Stimulated activated CD4-positive, alpha-beta T cell treated with anti-CD3 and anti-CD28 coated beads, Interleukin-1b, Interleukin-23, amount 100 ng/mL, for 1 hour (primary cell): Measurements from ENCODE around the gene DDX23.

Source experiments
- DNase-seq, 2 donors: peaks; one replicate each; pipeline ENCODE4 v3.0.0-alpha.2; 2020; ENCODE audit warnings: low read depth in 2 of 2

DDX23 gene

GRCh38 chr12:48823281-48823680, 28.7 kb downstream of the DDX23 start:
- no peak for DNase-seq

- DNase-seq = no peak
Observed at GRCh38 chr12:48822711-48823110, 29.3 kb downstream of the DDX23 start.

GRCh38 chr12:48822139-48822538, 29.8 kb downstream of the DDX23 start:
- no peak for DNase-seq

- DNase-seq = no peak
Observed at GRCh38 chr12:48819986-48820725, 31.8 kb downstream of the DDX23 start.

- DNase-seq = no peak
Observed at GRCh38 chr12:48818831-48819590, 33.0 kb downstream of the DDX23 start.

GRCh38 chr12:48817873-48818830, 33.8 kb downstream of the DDX23 start, which contains the start of gene CACNB3:
CACNB3 (plus strand) TSS chr12:48818496; CDS start chr12:48818930, 434 bp downstream.
- DNase-seq = peak; percentile 37 to 73

- DNase-seq = no peak
Observed at GRCh38 chr12:48816143-48816854, 35.7 kb downstream of the DDX23 start.

GRCh38 chr12:48815126-48816110, 36.5 kb downstream of the DDX23 start:
- DNase-seq = no peak

GRCh38 chr12:48814262-48815125, 37.5 kb downstream of the DDX23 start:
- peak; percentile 39 to 67 for DNase-seq

- no peak for DNase-seq
Observed at GRCh38 chr12:48813465-48814261, 38.3 kb downstream of the DDX23 start.

- DNase-seq = no peak
Observed at GRCh38 chr12:48812389-48812788, 39.6 kb downstream of the DDX23 start.

- no peak for DNase-seq
Observed at GRCh38 chr12:48811437-48812090, 40.4 kb downstream of the DDX23 start.

- no peak for DNase-seq
Observed at GRCh38 chr12:48810903-48811431, 41.0 kb downstream of the DDX23 start.

GRCh38 chr12:48807981-48808380, 44.0 kb downstream of the DDX23 start:
- DNase-seq = no peak

GRCh38 chr12:48803675-48804074, 48.3 kb downstream of the DDX23 start:
- no peak for DNase-seq

GRCh38 chr12:48800971-48801370, 51.0 kb downstream of the DDX23 start:
- DNase-seq = no peak

GRCh38 chr12:48800457-48800856, 51.5 kb downstream of the DDX23 start:
- DNase-seq = no peak
